GM11168 (cell line): ENCODE measurements around the gene TRABD2B.

Source experiments
- in situ Hi-C: fragments of 300-500 bp; cut with MboI; formaldehyde crosslinking; loops from one replicate; pipeline ENCODE4 v1.12.0; 2022; ENCODE audit warnings: low sequenced_read_pairs; ENCODE audit not compliant: unreplicated experiment

TRABD2B gene

GRCh38 chr1:47941609-47942239, 55.5 kb downstream of the TRABD2B start:
- in situ Hi-C loops = no loop called here

DNA sequence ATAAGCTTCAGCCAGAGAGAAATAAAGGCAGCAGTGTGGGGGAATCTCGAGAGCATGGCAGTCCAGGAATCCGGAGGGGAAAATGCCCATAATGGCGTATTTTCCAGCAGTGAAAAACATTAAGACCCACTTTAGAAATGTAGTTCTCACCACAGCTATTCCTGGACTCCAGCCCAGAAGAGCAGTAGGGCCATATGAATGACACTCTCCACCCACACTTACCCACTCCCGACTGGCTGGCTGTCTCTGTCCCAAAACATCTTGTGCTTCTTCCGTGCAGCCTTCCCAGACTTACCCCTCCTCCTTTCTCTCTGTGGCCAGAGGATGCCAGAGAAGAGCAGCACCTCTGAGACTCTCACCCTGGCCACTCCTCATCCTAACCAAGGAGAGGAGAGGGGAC, 56.4 kb downstream of the TRABD2B start:
- in situ Hi-C loops = no loop called here

DNA sequence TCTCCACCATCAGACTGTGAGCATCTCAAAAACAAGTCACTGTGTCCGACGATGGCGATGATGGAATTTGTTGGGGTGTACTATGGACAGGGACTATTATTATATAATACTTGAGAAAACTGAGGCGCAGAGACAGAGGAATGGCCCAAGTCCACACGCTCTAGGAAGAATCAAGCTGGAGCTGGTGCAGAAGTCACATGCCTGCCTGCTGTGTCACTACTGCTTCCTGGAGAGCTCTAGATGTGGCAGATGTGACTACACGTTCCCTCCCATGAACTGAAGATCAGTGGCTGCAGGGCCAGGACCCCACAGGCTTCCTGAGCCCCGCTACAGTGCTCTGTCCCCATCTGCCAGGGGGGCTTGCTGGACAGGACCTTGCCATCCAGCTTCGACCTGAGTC, 56.9 kb downstream of the TRABD2B start:
- in situ Hi-C loops = no loop called here

DNA sequence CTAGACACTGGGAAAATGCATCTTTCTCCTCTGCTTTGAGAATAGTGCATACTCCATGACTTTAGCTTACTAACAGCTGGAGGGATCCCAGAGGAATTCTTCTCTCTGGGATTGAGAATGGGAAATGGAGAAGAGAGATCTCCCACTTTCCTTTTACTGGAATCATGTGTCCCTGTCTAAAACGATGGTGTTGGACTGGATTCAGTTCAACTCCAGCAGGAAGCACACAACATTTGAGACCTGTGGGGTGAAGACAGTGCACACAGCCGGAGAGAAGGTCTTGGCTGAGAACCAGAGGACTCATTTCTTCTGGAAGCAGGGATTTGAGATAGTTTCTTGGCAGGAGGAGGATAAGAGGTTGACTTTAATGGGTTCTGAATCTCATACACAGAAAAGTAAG, 58.7 kb downstream of the TRABD2B start:
- in situ Hi-C loops = no loop called here

- in situ Hi-C loops = no loop called here
Measured at GRCh38 chr1:47937586-47938254, 59.5 kb downstream of the TRABD2B start.

GRCh38 chr1:47936916-47937551, 60.2 kb downstream of the TRABD2B start:
- in situ Hi-C loops = no loop called here

- in situ Hi-C loops = no loop called here
Measured at GRCh38 chr1:47935856-47936255, 61.3 kb downstream of the TRABD2B start.

- in situ Hi-C loops = no loop called here
Measured at GRCh38 chr1:47935163-47935562, 62.0 kb downstream of the TRABD2B start.

DNA sequence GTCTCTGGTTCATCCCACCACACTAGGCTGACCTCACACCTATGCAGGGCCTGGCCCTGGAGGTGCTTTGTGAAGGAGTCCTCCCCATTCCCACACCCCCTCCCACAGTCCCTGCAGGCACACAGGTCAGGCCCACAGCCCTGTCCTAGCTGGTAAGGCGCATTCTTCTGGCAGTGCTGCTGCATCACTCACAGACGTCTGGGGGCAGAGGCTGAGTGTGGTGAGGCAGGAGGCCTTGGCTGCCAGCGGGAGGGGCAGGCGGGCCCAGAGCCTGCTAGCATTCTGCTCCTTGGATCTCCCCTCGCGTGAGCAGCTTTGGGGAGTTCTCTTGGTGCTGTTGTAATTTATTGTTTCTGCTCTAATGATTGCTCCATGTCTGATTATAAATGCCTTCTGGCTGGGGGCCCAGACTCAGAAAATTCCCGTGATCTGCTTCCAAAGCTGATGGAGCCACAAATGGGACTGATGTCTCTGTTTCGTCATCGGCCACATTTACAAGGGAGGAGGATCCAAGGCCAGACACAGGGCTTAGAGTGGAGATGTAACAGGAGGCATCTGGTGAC, 62.9 kb downstream of the TRABD2B start:
- in situ Hi-C loops = no loop called here

- in situ Hi-C loops = no loop called here
Measured at GRCh38 chr1:47932743-47933142, 64.4 kb downstream of the TRABD2B start.

DNA sequence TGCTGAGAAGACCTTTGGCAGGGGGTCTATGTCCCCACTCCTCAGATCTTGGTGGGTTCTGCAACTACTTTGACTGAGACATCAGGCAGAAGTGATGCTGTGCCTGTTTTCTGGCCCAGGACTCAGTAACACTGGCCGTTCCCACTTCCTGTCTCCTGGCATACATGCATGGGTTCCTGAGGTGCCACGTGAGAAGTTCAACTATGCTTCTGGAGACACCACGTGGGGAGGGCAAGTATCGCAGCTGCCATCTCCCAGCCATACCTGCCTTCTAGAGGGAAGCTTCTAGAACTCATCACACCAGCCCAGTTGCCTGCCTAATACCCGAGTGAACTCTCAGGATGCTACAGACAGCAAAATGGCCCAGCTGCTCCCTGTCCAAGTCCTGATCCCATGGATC, 65.8 kb downstream of the TRABD2B start:
- in situ Hi-C loops = no loop called here

DNA sequence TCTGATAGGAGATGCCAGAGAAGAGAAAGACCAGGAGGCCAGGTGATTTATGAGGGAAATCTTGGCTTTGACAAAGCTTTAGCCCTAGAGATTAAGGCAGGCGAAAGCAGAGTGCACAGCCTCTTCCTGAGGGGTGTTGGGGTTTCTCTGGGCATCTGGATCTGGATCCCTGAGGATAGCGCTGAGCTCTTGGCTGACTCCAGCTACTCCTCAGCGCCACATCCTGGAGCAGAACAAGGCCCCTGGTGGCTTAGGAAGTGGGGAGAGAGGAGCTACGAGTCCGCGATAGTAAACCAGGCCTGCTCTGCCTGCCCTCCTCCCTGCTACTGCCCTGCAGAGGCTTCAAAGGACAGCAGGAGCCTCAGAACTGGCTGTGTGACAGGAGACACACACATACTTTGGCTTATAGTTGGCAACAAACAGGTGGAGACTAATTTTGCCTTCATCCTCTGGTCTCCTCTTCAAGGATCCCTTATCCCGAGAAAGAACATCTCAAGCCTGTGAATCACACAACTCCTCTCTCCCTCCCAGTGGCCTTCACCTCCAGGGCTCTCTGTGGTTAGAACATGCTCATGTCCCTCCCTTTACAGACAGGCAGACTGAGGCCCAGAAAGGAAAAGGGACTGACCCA, 66.9 kb downstream of the TRABD2B start:
- in situ Hi-C loops = no loop called here

GRCh38 chr1:47927165-47927564, 70.0 kb downstream of the TRABD2B start:
- in situ Hi-C loops = no loop called here

DNA sequence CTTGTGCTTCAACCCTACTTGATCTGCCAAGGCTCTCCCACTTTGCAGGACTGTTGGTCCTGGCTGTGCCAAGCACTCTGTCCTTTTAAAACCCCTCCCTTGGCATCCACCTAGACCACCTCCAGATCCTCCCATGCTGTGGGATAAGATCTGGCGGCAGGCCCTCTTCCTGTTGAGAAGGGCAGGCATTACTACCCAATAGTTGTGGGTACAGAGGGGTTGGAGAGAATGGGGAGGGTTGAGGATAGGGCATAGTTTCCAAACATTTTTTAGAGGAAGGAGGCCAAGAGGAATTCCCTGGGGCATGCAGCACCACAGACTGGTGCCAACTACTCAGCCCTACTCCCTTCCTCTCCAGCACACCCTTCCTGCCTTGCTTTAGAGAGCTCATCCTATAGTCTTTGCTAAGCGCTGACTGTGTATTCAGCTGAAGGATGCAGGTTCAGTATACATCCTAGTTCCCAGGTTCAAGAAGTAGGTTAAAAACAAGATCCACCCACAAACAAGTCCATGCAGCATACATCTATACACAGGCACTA, 70.7 kb downstream of the TRABD2B start:
- in situ Hi-C loops = no loop called here

DNA sequence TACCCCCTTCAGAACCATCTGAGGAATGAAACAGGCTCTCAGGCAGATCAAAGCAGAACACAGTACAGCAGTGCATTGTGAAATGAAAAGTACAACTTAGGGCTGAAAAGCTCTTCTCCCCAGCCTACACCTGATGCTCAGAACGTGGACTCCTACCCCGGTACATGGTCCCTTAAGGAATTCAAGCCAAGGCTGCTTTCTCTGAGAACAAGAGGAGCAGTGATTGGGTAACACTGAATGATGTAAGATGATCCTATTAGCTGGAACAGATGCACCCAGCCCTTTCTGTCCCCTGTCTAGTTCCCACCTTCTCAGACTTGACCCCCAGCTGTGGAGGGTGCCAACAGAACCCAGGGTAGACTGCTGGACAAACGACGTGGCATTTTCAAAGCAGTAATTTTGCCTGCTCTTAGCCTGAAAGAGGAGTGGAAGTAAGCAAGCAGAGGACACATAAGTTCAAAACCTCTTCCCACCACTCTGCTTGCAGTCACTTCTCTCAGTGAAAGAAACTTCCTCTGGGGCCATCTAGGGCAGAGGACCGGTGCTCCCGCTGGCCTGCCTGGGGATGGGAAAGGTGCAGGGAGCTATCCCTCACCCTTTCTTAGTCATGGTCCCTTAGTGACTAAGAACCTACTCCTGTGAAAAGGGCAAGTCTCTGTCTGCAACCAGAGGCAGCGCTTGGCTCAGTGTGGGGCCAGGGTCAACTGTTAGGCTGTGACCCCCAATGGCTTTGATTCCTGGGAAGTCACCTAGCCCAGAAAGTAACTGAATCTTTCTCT, 72.7 kb downstream of the TRABD2B start:
- in situ Hi-C loops = no loop called here

DNA sequence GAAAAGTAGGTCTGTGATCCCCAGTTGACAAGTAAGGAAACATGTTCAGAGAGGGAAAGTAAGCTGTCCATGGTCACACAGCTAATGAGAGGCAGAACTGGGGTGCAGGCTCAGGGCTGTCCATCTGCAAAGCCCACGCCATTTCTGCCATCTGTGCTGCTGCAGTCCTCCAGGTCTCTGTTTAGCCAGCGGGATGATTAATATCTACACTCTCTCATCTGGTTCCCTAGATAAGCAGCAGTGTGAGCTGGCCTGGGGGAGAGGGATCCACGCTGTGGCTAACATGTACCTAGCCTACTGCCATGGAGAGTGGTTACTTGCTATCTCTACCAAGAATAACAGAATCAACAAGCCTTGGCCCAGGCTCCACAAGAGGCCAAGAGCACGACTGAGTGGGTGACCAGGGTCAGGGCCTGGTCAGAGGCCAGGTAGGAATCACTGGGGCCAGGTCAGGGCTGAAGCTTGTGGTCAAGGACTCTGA, 75.2 kb downstream of the TRABD2B start:
- in situ Hi-C loops = no loop called here

GRCh38 chr1:47919113-47919833, 77.9 kb downstream of the TRABD2B start:
- in situ Hi-C loops = no loop called here

GRCh38 chr1:47918257-47918867, 78.8 kb downstream of the TRABD2B start:
- in situ Hi-C loops = no loop called here

- in situ Hi-C loops = no loop called here
Measured at GRCh38 chr1:47917687-47918086, 79.5 kb downstream of the TRABD2B start.
